Jurkat, Clone E6-1 (cell line): Measurements from ENCODE around the gene C6.

Experiments used
- DNase-seq: peaks from one replicate; pipeline ENCODE4 v3.0.0-alpha.2; 2011; ENCODE audit warnings: low read depth, low spot score
- H3K4me3 ChIP-seq: 2 replicates; pipeline ENCODE4 v1.5.1; 2011; ENCODE audit warnings: mild to moderate bottlenecking, low read length, control low read depth, moderate library complexity

C6 gene

GRCh38 chr5:41148448-41148847 is 64.9 kb downstream of the C6 start:
- no peak overlapping the region for H3K4me3 ChIP-seq
- no peak for DNase-seq

- no peak for DNase-seq
These were observed 68.0 kb downstream of the C6 start for GRCh38 chr5:41145306-41145705.

GRCh38 chr5:41143131-41143901 is 70.0 kb downstream of the C6 start:
- H3K4me3 ChIP-seq: no peak overlapping the region
- DNase-seq: no peak

More at GRCh38 chr5:41145306-41145705, 68.0 kb downstream of the C6 start:
- H3K4me3 ChIP-seq: no peak overlapping the region

- DNase-seq: no peak
These were observed 85.2 kb downstream of the C6 start for GRCh38 chr5:41127967-41128690.

GRCh38 chr5:41122459-41122858 is 90.9 kb downstream of the C6 start:
- no peak for DNase-seq
- H3K4me3 ChIP-seq: no peak overlapping the region

More at GRCh38 chr5:41127967-41128690, 85.2 kb downstream of the C6 start:
- H3K4me3 ChIP-seq: no peak overlapping the region

GRCh38 chr5:41120600-41120999 is 92.7 kb downstream of the C6 start:
- no peak overlapping the region for H3K4me3 ChIP-seq
- no peak for DNase-seq

GRCh38 chr5:41118177-41118576 is 95.2 kb downstream of the C6 start:
- no peak for DNase-seq
- no peak overlapping the region for H3K4me3 ChIP-seq

GRCh38 chr5:41115281-41115680 is 98.1 kb downstream of the C6 start:
- H3K4me3 ChIP-seq: no peak overlapping the region
- no peak for DNase-seq

- no peak for DNase-seq
- no peak overlapping the region for H3K4me3 ChIP-seq
These were observed 100.6 kb downstream of the C6 start for GRCh38 chr5:41112486-41113455.

- H3K4me3 ChIP-seq: no peak overlapping the region
- no peak for DNase-seq
These were observed 104.1 kb downstream of the C6 start for GRCh38 chr5:41109186-41109585.

- H3K4me3 ChIP-seq: no peak overlapping the region
- DNase-seq: no peak
These were observed 111.0 kb downstream of the C6 start for GRCh38 chr5:41102341-41102740.

GRCh38 chr5:41097642-41098041 is 115.7 kb downstream of the C6 start:
- no peak for DNase-seq
- H3K4me3 ChIP-seq: no peak overlapping the region

GRCh38 chr5:41095324-41096101 is 117.8 kb downstream of the C6 start:
- H3K4me3 ChIP-seq: no peak overlapping the region
- DNase-seq: no peak

- H3K4me3 ChIP-seq: no peak overlapping the region
- DNase-seq: no peak
These were observed 118.5 kb downstream of the C6 start for GRCh38 chr5:41094871-41095270.

GRCh38 chr5:41093803-41094202 is 119.5 kb downstream of the C6 start:
- no peak for DNase-seq
- H3K4me3 ChIP-seq: no peak overlapping the region
